ENCODE results near the gene KIAA1549. TPM values are rescaled to one million over a fixed set of nuclear protein-coding genes. Genes with fewer than 3 reads are reported as not detected.

Gene KIAA1549
- total and polyA plus RNA-seq, 9 of the 15 experiments (the other 6 are each of a cell fraction or from before 2014, with no cell fraction given) = 0.01 to 0.29 (median 0.07) TPM

DNA sequence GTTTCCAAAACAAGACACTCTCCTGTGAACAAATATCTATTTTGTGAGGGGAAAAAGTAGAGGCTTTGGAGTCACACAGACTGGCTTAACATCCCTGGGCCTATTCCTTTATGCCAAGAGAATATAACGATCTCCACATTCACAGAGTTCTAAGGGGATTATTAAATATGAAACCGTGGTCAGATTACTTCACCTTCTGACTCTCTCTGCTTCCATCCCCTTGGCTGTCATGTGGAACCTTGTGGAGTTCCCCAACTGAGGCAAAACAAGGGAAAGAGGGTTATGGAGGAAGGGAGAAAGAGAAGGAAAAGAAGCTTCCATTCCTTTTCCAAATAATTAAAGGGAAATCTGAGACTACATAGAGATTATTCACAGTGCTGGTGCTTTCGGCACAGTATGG lies 127.7 kb downstream of the KIAA1549 start:
- ATAC-seq (no peak), DNase-seq (ENCODE audit: extremely low read depth in 1 of 4, low spot score in 3 of 4) (no peak), FAIRE-seq (no peak)
- no peak overlapping the region for H2AFZ ChIP-seq (ENCODE audit: low read depth, low read length)
- no TSS peak for BruUV-seq (replicated peaks)
- TF ChIP-seq MECOM (CRISPR knock-in tag; IDR thresholded peaks at IDR 0.05) = no peak
- no peak overlapping the region for H3K27ac ChIP-seq (ENCODE audit: extremely low read depth, low read depth, low read length)
- intact Hi-C loops (cut with micrococcal nuclease) (no loop called here), in situ Hi-C loops (cut with MboI) (no loop called here)
- POLR2A ChIA-PET = no interaction called here
- H3K36me3 ChIP-seq (ENCODE audit: control insufficient read depth, insufficient read depth, low read length) = no peaks in the 10 kb centered on the region
- H4K20me1 ChIP-seq (replicated peaks; ENCODE audit: control insufficient read depth, insufficient read depth, low read length) = no peaks in the 10 kb centered on the region
- H3K27me3 ChIP-seq (ENCODE audit: control insufficient read depth in 2 of 2, insufficient read depth in 2 of 2, low read length in 2 of 2) = peaks cover 30 to 37% of the 10 kb centered on the region in 2 experiments
- H3K4me1 ChIP-seq (replicated peaks in 1 of 2; ENCODE audit: control insufficient read depth in 2 of 2, insufficient read depth in 2 of 2, low read length in 2 of 2) = no peaks in the 10 kb centered on the region
- no peaks in the 10 kb centered on the region for H3K9me3 ChIP-seq (replicated peaks; ENCODE audit: control insufficient read depth, insufficient read depth, low read depth, low read length)
- WGBS (ENCODE audit: insufficient coverage, low coverage, missing lambda C conversion rate) = 1% methylated on average over 3 of the region's 3 CpGs
- no peaks in the 10 kb centered on the region for H3K9me1 ChIP-seq (ENCODE audit: control insufficient read depth, insufficient read depth, low read length)
- no peak overlapping the region for H3K4me3 ChIP-seq
- no peak overlapping the region for H3K4me2 ChIP-seq (ENCODE audit: insufficient read depth, low read length)
- no peaks in the 10 kb centered on the region for H3K79me2 ChIP-seq (ENCODE audit: control insufficient read depth, insufficient read depth, low read length)
- CTCF ChIA-PET (ENCODE audit: low intra/inter-chr PET ratio) = no interaction called here
- no peak overlapping the region for H3K9ac ChIP-seq (ENCODE audit: insufficient read depth in 1 of 2, low read depth in 2 of 2, low read length in 2 of 2)

DNA sequence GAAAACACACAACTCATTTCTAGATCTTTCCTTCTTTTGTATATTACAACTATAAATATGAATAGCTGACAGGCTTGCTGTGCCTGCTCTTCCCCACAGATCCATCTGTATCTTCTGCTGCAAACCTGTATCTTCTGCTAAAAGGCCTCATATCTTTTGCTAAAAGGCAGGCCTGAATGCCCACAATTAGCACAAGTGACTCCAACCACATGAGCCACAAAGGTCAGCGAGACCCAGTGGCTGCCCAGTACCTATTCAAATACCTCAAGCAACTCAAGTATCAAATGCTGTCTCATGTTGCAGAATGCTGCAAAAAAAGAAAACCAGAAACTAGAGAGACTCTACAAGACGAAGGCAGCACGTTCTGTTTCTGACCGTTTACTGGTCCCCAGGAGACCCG lies 128.7 kb downstream of the KIAA1549 start:
- in situ Hi-C loops (cut with MboI) (no loop called here), intact Hi-C loops (cut with micrococcal nuclease) (no loop called here)
- ATAC-seq (no peak), DNase-seq (ENCODE audit: extremely low read depth in 1 of 4, low spot score in 3 of 4) (no peak), FAIRE-seq (no peak)
- Histone ChIP-seq H4K20me1 (replicated peaks; ENCODE audit: control insufficient read depth, insufficient read depth, low read length) (no peaks in the 10 kb centered on the region), H3K27ac (ENCODE audit: extremely low read depth, low read depth, low read length) (no peak overlapping the region), H3K27me3 (ENCODE audit: control insufficient read depth in 2 of 2, insufficient read depth in 2 of 2, low read length in 2 of 2) (peaks cover 30 to 37% of the 10 kb centered on the region in 2 experiments), H2AFZ (ENCODE audit: low read depth, low read length) (no peak overlapping the region), H3K9ac (ENCODE audit: insufficient read depth in 1 of 2, low read depth in 2 of 2, low read length in 2 of 2) (no peak overlapping the region), H3K9me3 (replicated peaks; ENCODE audit: control insufficient read depth, insufficient read depth, low read depth, low read length) (no peaks in the 10 kb centered on the region), H3K4me3 (no peak overlapping the region), H3K36me3 (ENCODE audit: control insufficient read depth, insufficient read depth, low read length) (no peaks in the 10 kb centered on the region), H3K79me2 (ENCODE audit: control insufficient read depth, insufficient read depth, low read length) (no peaks in the 10 kb centered on the region), H3K4me1 (replicated peaks in 1 of 2; ENCODE audit: control insufficient read depth in 2 of 2, insufficient read depth in 2 of 2, low read length in 2 of 2) (no peaks in the 10 kb centered on the region), H3K4me2 (ENCODE audit: insufficient read depth, low read length) (no peak overlapping the region), H3K9me1 (ENCODE audit: control insufficient read depth, insufficient read depth, low read length) (no peaks in the 10 kb centered on the region)
- 5% methylated on average over 5 of the region's 5 CpGs for WGBS (ENCODE audit: insufficient coverage, low coverage, missing lambda C conversion rate)
- TF ChIP-seq, protein P1, sequence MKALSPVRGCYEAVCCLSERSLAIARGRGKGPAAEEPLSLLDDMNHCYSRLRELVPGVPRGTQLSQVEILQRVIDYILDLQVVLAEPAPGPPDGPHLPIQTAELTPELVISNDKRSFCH (CRISPR knock-in tag; IDR thresholded peaks at IDR 0.05) = no peak
- TF ChIP-seq, protein P1 (tag; IDR thresholded peaks at IDR 0.05) = peak; percentile 88
- no peak for TF ChIP-seq SMC3 (conservative IDR thresholded peaks at IDR 0.05; ENCODE audit: insufficient read depth, low read depth, low read length)
- peak; percentile 31; the same call in 1 of the 2 replicates for TF ChIP-seq TCF3 (CRISPR knock-in tag; IDR thresholded peaks at IDR 0.05)
- no peak for TF ChIP-seq HOXB6 (CRISPR knock-in tag; IDR thresholded peaks at IDR 0.05; ENCODE audit: borderline replicate concordance)
- no TSS peak for BruUV-seq (replicated peaks)
- ChIA-PET POLR2A (no interaction called here), CTCF (ENCODE audit: low intra/inter-chr PET ratio) (no interaction called here)
